GM12873 (cell line): ENCODE measurements around the gene ATP1A4.

Experiments used
- TF ChIP-seq, protein P1 (sequence below): IDR thresholded peaks from 2 replicates; pipeline ENCODE4 v1.5.1; 2012; ENCODE audit warnings: low read depth, mild to moderate bottlenecking, moderate library complexity, low read length, control low read depth; ENCODE audit not compliant: insufficient read depth; ENCODE audit errors: missing control alignments

The ATP1A4 gene

GRCh38 chr1:160158534-160158933 is 7.1 kb downstream of the ATP1A4 start:
- TF ChIP-seq, protein P1, sequence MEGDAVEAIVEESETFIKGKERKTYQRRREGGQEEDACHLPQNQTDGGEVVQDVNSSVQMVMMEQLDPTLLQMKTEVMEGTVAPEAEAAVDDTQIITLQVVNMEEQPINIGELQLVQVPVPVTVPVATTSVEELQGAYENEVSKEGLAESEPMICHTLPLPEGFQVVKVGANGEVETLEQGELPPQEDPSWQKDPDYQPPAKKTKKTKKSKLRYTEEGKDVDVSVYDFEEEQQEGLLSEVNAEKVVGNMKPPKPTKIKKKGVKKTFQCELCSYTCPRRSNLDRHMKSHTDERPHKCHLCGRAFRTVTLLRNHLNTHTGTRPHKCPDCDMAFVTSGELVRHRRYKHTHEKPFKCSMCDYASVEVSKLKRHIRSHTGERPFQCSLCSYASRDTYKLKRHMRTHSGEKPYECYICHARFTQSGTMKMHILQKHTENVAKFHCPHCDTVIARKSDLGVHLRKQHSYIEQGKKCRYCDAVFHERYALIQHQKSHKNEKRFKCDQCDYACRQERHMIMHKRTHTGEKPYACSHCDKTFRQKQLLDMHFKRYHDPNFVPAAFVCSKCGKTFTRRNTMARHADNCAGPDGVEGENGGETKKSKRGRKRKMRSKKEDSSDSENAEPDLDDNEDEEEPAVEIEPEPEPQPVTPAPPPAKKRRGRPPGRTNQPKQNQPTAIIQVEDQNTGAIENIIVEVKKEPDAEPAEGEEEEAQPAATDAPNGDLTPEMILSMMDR, result no peak

- TF ChIP-seq, protein P1, result no peak
Measured at GRCh38 chr1:160159846-160160245, 8.4 kb downstream of the ATP1A4 start.

GRCh38 chr1:160161965-160162705 is 10.7 kb downstream of the ATP1A4 start:
- TF ChIP-seq, protein P1, result peak; percentile 67

GRCh38 chr1:160162931-160163330 is 11.5 kb downstream of the ATP1A4 start:
- TF ChIP-seq, protein P1, result no peak

DNA sequence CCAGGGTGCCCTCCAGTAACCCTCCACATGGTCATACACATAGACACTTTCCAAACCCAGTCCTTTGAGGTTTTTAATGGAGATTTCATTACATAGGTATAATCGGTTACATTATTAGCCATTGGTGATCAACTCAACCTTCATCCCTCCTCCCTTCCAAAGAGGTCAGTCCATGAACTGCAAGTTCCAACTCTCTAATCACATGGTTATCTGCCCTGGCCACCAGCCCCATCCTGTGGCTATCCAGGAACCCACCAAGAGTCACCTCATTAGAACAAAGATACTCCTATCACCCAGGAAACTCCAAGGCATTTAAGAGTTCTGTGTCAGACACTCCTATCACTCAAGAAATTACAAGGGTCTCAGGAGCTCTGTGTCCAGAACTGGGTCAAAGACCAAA is 12.2 kb downstream of the ATP1A4 start:
- TF ChIP-seq, protein P1, result no peak

DNA sequence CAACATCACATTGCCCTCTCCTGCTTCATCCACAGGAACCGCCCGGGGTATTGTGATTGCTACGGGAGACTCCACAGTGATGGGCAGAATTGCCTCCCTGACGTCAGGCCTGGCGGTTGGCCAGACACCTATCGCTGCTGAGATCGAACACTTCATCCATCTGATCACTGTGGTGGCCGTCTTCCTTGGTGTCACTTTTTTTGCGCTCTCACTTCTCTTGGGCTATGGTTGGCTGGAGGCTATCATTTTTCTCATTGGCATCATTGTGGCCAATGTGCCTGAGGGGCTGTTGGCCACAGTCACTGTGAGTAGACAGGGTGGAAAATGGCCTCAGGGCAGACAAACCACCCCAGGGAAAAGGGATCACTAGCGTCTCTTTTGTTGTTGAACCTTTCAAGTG is 12.7 kb downstream of the ATP1A4 start:
- TF ChIP-seq, protein P1, result no peak

DNA sequence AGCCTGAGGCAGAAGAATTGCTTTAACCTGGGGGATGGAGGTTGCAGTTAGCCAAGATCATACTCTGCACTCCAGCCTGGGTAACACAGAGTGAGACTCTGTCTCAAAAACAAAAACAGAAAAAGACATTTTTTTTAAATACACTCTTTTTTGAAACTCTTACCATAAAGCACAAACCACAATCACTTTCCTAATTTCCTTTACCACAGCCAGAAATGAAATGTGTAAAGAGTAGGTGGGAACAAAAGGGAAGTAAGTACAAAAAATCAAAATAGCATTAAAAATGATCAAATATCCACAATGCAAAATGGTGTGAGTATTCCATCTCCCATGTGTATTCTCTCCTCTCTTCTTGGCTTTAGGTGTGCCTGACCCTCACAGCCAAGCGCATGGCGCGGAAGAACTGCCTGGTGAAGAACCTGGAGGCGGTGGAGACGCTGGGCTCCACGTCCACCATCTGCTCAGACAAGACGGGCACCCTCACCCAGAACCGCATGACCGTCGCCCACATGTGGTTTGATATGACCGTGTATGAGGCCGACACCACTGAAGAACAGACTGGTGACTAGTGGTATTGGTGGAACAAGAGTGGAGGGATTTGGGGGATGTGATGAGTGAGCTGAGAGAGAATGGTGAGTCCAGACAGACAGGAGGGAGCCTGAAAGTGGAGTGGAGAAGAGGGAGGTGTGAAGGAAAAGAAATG is 14.9 kb downstream of the ATP1A4 start:
- TF ChIP-seq, protein P1, result no peak
